PFSK-1 (cell line): ENCODE measurements around the gene ARL15.

Source experiments
- FOXP2 ChIP-seq: optimal IDR thresholded peaks from 2 replicates; pipeline ENCODE3; 2011; ENCODE audit warnings: borderline replicate concordance, control low read depth, inconsistent platforms; ENCODE audit not compliant: insufficient read depth; ENCODE audit errors: extremely low read length, extremely low read depth
- POLR2AphosphoS5 ChIP-seq: IDR thresholded peaks from 2 replicates; pipeline ENCODE4 v1.6.1; 2012; ENCODE audit warnings: low read depth, mild to moderate bottlenecking, control low read depth, low read length, moderate library complexity
- SIN3A ChIP-seq: IDR thresholded peaks from 2 replicates; pipeline ENCODE4 v1.6.1; 2012; ENCODE audit warnings: mild to moderate bottlenecking, low read length, moderate library complexity, borderline replicate concordance; ENCODE audit not compliant: insufficient read depth
- TAF1 ChIP-seq: IDR thresholded peaks from 2 replicates; pipeline ENCODE4 v1.6.1; 2012; ENCODE audit warnings: low read length, control low read depth, borderline replicate concordance; ENCODE audit not compliant: insufficient read depth
- TF ChIP-seq, protein P1 (sequence below), 2 experiments: IDR thresholded peaks; 2 replicates each; pipeline versions ENCODE4 v1.6.1 to v1.8.0; 2011 to 2012; ENCODE audit warnings: low read depth in 2 of 2, low read length in 2 of 2, control low read depth in 1 of 2, inconsistent platforms in 1 of 2, mild to moderate bottlenecking in 1 of 2, moderate library complexity in 1 of 2; ENCODE audit not compliant: insufficient read depth in 1 of 2

ARL15 gene

GRCh38 chr5:54187694-54188093 is 122.7 kb downstream of the ARL15 start:
- TF ChIP-seq FOXP2, result no peak
- TF ChIP-seq TAF1, result no peak
- no peak for TF ChIP-seq SIN3A
- TF ChIP-seq, protein P1, sequence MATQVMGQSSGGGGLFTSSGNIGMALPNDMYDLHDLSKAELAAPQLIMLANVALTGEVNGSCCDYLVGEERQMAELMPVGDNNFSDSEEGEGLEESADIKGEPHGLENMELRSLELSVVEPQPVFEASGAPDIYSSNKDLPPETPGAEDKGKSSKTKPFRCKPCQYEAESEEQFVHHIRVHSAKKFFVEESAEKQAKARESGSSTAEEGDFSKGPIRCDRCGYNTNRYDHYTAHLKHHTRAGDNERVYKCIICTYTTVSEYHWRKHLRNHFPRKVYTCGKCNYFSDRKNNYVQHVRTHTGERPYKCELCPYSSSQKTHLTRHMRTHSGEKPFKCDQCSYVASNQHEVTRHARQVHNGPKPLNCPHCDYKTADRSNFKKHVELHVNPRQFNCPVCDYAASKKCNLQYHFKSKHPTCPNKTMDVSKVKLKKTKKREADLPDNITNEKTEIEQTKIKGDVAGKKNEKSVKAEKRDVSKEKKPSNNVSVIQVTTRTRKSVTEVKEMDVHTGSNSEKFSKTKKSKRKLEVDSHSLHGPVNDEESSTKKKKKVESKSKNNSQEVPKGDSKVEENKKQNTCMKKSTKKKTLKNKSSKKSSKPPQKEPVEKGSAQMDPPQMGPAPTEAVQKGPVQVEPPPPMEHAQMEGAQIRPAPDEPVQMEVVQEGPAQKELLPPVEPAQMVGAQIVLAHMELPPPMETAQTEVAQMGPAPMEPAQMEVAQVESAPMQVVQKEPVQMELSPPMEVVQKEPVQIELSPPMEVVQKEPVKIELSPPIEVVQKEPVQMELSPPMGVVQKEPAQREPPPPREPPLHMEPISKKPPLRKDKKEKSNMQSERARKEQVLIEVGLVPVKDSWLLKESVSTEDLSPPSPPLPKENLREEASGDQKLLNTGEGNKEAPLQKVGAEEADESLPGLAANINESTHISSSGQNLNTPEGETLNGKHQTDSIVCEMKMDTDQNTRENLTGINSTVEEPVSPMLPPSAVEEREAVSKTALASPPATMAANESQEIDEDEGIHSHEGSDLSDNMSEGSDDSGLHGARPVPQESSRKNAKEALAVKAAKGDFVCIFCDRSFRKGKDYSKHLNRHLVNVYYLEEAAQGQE (IDR thresholded peaks at IDR 0.05; ENCODE audit: insufficient read depth in 1 of 2, low read depth in 2 of 2, low read length in 2 of 2), result no peak
- TF ChIP-seq POLR2AphosphoS5, result no peak

DNA sequence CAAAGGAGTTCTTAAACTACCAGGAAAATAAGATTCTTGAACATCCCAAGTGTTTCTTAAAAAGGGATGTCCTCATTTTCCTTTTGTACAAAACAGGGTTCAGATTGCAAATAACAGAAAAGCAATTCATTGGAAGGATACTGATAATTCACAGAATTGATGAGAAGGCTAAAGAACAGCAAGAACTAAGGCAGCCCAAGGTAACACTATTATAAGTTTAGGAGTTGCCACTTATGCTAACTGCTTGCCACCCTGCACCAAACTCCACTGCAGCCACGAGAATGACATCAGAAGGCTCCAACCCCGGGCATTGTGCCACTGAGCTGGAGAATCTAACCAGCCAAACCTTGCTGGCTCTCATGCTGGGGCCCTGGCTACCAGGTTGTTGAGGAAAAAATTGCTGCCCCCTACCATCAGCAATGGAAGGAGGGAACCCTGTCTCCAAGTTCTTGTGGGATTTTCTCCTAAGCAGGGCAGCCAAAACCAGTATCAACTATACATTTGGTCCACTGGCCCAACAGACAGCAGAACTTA is 123.4 kb downstream of the ARL15 start:
- no peak for TF ChIP-seq POLR2AphosphoS5
- TF ChIP-seq, protein P1 (IDR thresholded peaks at IDR 0.05; ENCODE audit: insufficient read depth in 1 of 2, low read depth in 2 of 2, low read length in 2 of 2), result no peak
- TF ChIP-seq SIN3A, result no peak
- TF ChIP-seq TAF1, result no peak
- TF ChIP-seq FOXP2, result no peak

DNA sequence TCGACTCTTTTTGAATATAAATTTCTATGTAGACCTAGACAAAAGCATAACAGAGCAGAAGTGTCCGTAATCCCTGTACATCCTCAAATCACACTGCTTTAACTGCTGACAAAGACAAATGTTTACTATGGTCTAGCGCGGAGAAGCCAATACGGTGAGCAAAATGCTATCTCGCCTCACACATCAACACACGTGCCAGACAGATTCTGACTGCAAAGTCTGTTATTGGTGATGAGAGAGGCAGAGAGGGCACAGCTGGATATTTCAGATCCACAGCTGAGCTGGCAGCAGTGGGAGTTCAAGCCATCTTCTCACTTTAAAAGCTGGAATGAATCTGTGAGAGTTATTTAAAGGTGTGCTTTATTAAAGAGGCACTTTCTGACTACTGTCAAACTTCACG is 124.3 kb downstream of the ARL15 start:
- TF ChIP-seq FOXP2 (no peak), TAF1 (no peak), SIN3A (no peak), POLR2AphosphoS5 (no peak)
- TF ChIP-seq, protein P1 (IDR thresholded peaks at IDR 0.05; ENCODE audit: insufficient read depth in 1 of 2, low read depth in 2 of 2, low read length in 2 of 2), result no peak

DNA sequence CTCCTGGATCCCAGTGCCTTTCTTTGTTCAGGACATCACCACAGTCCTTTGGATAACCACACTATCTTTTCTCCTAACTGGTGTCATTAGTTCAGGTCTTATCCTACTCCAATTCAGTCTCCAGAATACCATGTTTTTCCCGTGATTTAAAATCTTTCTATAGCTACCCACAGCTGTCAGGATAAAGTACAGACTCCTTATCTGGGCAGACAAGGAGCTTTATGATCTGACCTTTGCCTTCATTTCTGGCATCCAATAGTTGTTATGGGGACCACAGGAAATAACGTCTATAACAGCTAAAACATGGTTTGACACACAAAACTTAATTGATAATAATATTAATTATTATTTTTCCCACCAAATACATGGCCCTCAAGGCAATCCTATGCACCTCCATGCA is 125.6 kb downstream of the ARL15 start:
- TF ChIP-seq TAF1, result no peak
- no peak for TF ChIP-seq POLR2AphosphoS5
- no peak for TF ChIP-seq SIN3A
- TF ChIP-seq, protein P1 (IDR thresholded peaks at IDR 0.05; ENCODE audit: insufficient read depth in 1 of 2, low read depth in 2 of 2, low read length in 2 of 2), result no peak
- TF ChIP-seq FOXP2, result no peak

- TF ChIP-seq, protein P1 (IDR thresholded peaks at IDR 0.05; ENCODE audit: insufficient read depth in 1 of 2, low read depth in 2 of 2, low read length in 2 of 2), result no peak
- TF ChIP-seq TAF1 (no peak), POLR2AphosphoS5 (no peak), FOXP2 (no peak)
These were observed 129.7 kb downstream of the ARL15 start for GRCh38 chr5:54180630-54181031.
